VCaP (cell line): Measurements from ENCODE around the gene CERS5.
A peak's percentile ranks its signal among the peaks of the same experiment; 100 is the strongest.
"Not testable (repeated sequence)": the region's sequence is repeated elsewhere in the genome, so short reads cannot be mapped to it uniquely, and the experiment has no call there.

ENCODE experiments used
- H3K27ac ChIP-seq: fragments of 450-650 bp; 2 replicates; pipeline ENCODE4 v1.5.1; 2017
- TF ChIP-seq, protein P1 (sequence below): fragments of 450-650 bp; conservative IDR thresholded peaks from 2 replicates; pipeline ENCODE4 v1.5.1; 2017; ENCODE audit warnings: mild to moderate bottlenecking, moderate library complexity

The CERS5 gene

DNA sequence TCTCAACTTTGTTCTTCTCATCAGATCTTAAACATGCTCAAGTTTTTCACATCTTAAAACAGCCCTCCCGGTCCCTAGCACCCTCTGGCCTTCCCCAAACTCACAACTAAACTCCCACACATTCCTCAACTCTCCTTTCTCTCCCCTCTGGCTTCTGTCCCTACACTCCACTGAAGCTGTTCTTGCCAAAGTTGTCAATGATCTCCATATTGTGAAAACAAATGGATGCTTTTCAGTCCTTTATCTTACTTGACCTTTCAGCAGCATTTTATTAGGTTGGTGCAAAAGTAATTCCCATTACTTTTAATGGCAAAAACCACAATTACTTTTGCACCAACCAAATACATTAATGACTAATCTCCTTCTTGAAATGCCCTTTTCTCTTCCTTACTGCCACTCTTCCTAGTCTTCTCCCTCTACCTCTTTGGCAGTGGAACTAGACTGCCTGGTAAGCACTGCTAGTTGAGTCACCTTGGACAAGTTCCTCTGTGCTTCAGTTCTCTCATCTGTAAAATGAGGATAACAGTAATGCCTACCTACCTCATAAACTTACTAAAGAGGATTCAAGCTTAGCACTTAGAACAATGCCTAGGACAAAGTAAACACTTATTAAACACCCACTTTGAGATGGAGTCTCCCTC, 16.0 kb downstream of the CERS5 start:
- no peak overlapping the region for H3K27ac ChIP-seq
- TF ChIP-seq, protein P1, sequence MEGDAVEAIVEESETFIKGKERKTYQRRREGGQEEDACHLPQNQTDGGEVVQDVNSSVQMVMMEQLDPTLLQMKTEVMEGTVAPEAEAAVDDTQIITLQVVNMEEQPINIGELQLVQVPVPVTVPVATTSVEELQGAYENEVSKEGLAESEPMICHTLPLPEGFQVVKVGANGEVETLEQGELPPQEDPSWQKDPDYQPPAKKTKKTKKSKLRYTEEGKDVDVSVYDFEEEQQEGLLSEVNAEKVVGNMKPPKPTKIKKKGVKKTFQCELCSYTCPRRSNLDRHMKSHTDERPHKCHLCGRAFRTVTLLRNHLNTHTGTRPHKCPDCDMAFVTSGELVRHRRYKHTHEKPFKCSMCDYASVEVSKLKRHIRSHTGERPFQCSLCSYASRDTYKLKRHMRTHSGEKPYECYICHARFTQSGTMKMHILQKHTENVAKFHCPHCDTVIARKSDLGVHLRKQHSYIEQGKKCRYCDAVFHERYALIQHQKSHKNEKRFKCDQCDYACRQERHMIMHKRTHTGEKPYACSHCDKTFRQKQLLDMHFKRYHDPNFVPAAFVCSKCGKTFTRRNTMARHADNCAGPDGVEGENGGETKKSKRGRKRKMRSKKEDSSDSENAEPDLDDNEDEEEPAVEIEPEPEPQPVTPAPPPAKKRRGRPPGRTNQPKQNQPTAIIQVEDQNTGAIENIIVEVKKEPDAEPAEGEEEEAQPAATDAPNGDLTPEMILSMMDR: no peak

DNA sequence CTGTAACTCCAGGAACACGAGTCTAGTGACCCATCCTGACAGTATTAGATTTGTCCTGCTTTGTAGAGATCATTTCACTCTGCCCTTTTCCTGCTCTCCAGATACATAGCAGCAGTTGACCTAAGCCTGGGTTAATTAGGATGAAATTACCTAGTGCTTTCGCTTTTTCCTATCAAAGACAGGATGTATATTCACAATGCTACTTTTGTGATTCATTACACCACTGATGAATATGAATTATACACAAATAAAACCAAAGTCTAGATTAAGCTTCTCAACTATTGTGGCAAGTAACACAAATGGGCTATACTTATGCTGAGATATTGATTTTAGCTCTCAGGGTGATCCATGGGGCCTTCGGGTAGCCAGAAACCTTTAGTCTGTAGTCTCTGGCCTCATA, 17.9 kb downstream of the CERS5 start:
- TF ChIP-seq, protein P1: no peak

DNA sequence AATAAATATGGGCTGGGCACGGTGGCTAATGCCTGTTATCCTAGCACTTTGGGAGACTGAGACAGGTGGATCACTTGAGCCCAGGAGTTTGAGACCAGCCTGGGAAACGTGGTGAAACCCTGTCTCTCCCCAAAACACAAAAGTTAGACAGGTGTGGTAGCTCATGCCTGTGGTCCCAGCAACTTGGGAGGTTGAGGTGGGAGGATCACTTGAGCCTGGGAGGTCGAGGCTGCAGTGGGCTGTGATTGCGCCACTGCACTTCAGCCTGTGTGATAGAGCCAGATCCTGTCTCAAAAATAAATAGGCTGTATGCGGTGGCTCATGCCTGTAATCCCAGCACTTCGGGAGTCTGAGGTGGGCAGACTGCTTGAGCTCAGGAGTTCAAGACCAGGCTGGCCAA, 19.2 kb downstream of the CERS5 start:
- not testable (repeated sequence) for H3K27ac ChIP-seq

More for the DNA sequence above, 17.9 kb downstream of the CERS5 start:
- no peak overlapping the region for H3K27ac ChIP-seq

DNA sequence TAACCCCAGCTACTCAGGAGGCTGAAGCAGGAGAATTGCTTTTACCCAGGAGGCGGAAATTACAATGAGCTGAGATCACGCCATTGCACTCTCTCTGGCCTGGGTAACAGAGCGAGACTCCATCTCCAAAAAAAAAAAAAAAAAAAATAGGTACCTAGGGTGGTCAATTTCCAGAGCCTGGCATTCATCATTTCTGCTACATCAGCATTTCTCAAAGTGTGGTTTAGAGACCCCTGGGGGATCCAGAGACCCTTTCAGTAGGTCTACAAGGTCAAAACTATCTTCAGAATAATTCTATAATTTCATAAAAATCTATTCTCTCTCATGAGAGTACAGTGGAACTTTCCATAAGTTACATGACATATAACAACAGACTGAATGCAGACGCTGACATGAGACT, 19.9 kb downstream of the CERS5 start:
- H3K27ac ChIP-seq: no peak overlapping the region
- TF ChIP-seq, protein P1: no peak

DNA sequence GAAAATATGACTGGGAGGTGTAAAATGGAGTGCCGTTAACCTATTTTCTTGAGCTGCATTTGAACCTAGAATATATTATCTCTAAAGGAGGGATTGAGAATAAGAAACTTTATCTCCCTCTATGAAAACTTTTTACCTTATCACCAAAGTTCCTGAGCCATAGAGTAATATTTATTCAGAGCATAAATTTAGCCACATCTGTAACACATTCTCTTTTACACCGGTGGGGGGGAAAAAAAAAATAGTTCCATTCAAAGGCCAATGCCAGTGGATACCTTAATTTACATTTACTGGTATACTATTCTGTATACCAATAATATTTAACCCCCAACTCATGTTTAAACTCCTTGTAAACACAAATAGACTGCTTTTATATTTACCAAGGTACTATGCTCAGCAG, 21.7 kb downstream of the CERS5 start:
- TF ChIP-seq, protein P1: no peak
- no peak overlapping the region for H3K27ac ChIP-seq

DNA sequence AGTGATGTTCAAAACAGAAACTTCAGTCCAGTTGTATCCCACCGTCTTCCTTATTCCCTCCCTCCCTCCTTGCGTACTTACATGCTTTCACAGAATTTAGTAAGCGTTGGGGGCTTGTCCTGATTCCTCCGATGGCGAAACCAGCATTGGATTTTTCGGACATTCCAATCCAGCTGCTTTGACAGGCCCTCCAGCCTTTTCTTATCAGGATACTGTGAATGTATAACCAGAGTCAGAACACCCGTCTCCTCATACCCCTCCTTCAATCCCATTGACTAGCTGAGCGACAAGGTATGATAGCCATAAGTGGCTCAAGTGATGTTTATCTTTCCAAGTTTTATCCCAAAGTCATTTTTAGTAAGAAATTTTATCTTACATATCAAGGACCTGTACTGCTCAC, 24.2 kb downstream of the CERS5 start:
- TF ChIP-seq, protein P1: no peak
- H3K27ac ChIP-seq: no peak overlapping the region

DNA sequence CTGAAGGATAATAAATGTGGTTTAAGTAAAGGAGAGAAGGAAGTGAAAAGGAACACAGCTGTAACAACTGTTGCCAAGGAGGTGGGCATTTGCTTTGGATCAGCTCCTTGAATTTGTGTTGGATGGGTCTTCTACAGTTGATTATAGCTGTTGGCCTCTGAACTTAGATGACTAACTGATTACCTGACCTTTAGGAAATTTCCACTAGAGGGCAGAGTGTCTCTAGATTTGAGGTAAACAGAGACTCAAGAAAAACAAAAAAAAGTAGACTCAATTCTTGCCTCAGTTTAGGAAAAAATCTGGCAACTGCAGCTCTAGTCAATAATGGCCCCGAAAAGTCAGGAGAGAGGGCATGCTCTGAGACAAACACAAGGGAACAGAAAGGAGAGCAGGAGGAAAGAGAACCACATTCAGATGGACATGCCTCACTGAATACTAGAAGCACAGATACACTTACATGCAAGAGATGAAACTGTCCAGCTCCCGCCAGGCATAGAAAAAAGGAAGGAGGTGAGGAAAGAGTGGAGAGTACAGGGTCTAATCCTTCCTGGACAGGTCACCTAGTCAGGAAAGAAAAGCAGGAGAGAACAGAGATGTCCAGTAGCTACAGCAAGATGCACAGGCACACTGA, 34.5 kb downstream of the CERS5 start:
- no peak overlapping the region for H3K27ac ChIP-seq
- TF ChIP-seq, protein P1: peak; percentile 69

DNA sequence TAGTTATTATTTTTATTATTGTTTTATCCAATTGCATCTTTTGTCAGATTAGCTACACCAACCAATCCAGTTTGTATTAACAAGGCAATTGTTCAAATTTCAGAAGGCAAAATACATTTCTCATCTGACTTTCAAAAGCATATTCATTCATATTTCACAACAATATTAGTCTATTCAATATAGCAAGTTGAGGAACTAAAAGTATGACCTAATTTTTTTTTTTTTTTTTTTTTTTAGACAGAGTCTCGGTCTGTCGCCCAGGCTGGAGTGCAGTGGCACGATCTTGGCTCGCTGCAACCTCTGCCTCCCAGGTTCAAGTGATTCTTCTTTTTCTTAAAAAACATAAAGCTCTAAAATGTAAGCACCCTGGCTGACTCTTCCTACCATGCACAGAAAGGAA, 37.9 kb downstream of the CERS5 start:
- H3K27ac ChIP-seq: no peak overlapping the region
- TF ChIP-seq, protein P1: no peak
